HepG2 (cell line): ENCODE results near the gene MLANA. TPM values are rescaled to one million over a fixed set of nuclear protein-coding genes. Genes with fewer than 3 reads are reported as not detected.

Experiments
- BCL6 ChIP-seq: IDR thresholded peaks from 2 replicates; pipeline ENCODE4 v1.6.1; 2016; ENCODE audit warnings: missing genetic modification reagents, missing compliant biosample characterization
- EED ChIP-seq: sonication (generic); formaldehyde crosslinking; IDR thresholded peaks from 2 replicates; pipeline ENCODE4 v1.5.0; 2020; ENCODE audit warnings: mild to moderate bottlenecking, missing genetic modification reagents
- ETV5 ChIP-seq: IDR thresholded peaks from 2 replicates; pipeline ENCODE4 v1.6.1; 2018; ENCODE audit warnings: missing biosample characterization, missing genetic modification reagents, inconsistent platforms, borderline replicate concordance
- KDM2A ChIP-seq: sonication (generic); formaldehyde crosslinking; IDR thresholded peaks from 2 replicates; pipeline ENCODE4 v1.4.0; 2020; ENCODE audit warnings: low read depth, missing genetic modification reagents, borderline replicate concordance
- MBD4 ChIP-seq: IDR thresholded peaks from 2 replicates; pipeline ENCODE4 v1.6.1; 2012; ENCODE audit warnings: low read length, inconsistent platforms, borderline replicate concordance
- RXRA ChIP-seq: sonication (generic); formaldehyde crosslinking; IDR thresholded peaks from 2 replicates; pipeline ENCODE4 v1.5.1; 2020; ENCODE audit warnings: missing genetic modification reagents
- SKIL ChIP-seq: sonication (generic); formaldehyde crosslinking; IDR thresholded peaks from 2 replicates; pipeline ENCODE4 v1.8.0; 2022; ENCODE audit warnings: missing genetic modification reagents, mild to moderate bottlenecking, moderate library complexity, borderline replicate concordance
- SUZ12 ChIP-seq: fragments of 150-350 bp; IDR thresholded peaks from 2 replicates; pipeline ENCODE4 v1.6.1; 2014; ENCODE audit warnings: low read depth, low read length
- ZNF326 ChIP-seq: sonication (generic); formaldehyde crosslinking; IDR thresholded peaks from 2 replicates; pipeline ENCODE4 v1.4.0; 2020; ENCODE audit warnings: missing genetic modification reagents, borderline replicate concordance
- ZNF737 ChIP-seq: sonication (generic); formaldehyde crosslinking; IDR thresholded peaks from 2 replicates; pipeline ENCODE4 v1.5.0; 2020; ENCODE audit warnings: missing genetic modification reagents, mild to moderate bottlenecking, borderline replicate concordance
- polyA plus RNA-seq, 8 experiments: library from polyadenylated mRNA; depleted of rRNA in 3 of 8; stranded (reverse) in 7 of 8; unstranded in 1 of 8; fragments of >200 nt; fragmentation: Illumina TruSeq in 4 of 8; extraction: Trizol in 4 of 8; gene quantifications; 2 replicates each; pipeline versions ENCODE4 v1.2.1 to v1.2.3, GENCODE V29; 2011 to 2016; ENCODE audit warnings: low read depth in 4 of 8, missing spikeins in 1 of 8, mixed read lengths in 1 of 8; ENCODE audit not compliant: insufficient read depth in 1 of 8
- total RNA-seq, 5 experiments: library from RNA; depleted of rRNA; stranded (reverse); fragments of >200 nt; fragmentation: Illumina TruSeq; extraction: Trizol; gene quantifications; 2 replicates each; pipeline ENCODE4 v1.2.3, GENCODE V29; 2016; ENCODE audit warnings: low read depth in 1 of 5
- TF ChIP-seq, protein P1 (sequence below): sonication (generic); formaldehyde crosslinking; IDR thresholded peaks from 2 replicates; pipeline ENCODE4 v1.5.0; 2020; ENCODE audit warnings: mild to moderate bottlenecking, missing genetic modification reagents, borderline replicate concordance
- TF ChIP-seq, protein P2 (sequence below): sonication (generic); formaldehyde crosslinking; IDR thresholded peaks from 2 replicates; pipeline ENCODE4 v1.4.0; 2020; ENCODE audit warnings: missing genetic modification reagents
- TF ChIP-seq, protein P3 (sequence below): sonication (generic); formaldehyde crosslinking; IDR thresholded peaks from 2 replicates; pipeline ENCODE4 v1.4.0; 2020; ENCODE audit warnings: mild to moderate bottlenecking, missing genetic modification reagents
- TF ChIP-seq, protein P4 (sequence below): sonication (generic); formaldehyde crosslinking; IDR thresholded peaks from 2 replicates; pipeline ENCODE4 v1.8.0; 2022; ENCODE audit warnings: mild to moderate bottlenecking, missing genetic modification reagents, moderate library complexity
- TF ChIP-seq, protein P5 (sequence below): sonication (generic); formaldehyde crosslinking; IDR thresholded peaks from 2 replicates; pipeline ENCODE4 v1.5.1; 2020; ENCODE audit warnings: mild to moderate bottlenecking, missing genetic modification reagents

MLANA gene
- total and polyA plus RNA-seq, 2 of the 13 experiments (the other 11 are each of a cell fraction or from before 2014, with no cell fraction given), result 0.11 to 0.18 TPM

- TF ChIP-seq, protein P1, sequence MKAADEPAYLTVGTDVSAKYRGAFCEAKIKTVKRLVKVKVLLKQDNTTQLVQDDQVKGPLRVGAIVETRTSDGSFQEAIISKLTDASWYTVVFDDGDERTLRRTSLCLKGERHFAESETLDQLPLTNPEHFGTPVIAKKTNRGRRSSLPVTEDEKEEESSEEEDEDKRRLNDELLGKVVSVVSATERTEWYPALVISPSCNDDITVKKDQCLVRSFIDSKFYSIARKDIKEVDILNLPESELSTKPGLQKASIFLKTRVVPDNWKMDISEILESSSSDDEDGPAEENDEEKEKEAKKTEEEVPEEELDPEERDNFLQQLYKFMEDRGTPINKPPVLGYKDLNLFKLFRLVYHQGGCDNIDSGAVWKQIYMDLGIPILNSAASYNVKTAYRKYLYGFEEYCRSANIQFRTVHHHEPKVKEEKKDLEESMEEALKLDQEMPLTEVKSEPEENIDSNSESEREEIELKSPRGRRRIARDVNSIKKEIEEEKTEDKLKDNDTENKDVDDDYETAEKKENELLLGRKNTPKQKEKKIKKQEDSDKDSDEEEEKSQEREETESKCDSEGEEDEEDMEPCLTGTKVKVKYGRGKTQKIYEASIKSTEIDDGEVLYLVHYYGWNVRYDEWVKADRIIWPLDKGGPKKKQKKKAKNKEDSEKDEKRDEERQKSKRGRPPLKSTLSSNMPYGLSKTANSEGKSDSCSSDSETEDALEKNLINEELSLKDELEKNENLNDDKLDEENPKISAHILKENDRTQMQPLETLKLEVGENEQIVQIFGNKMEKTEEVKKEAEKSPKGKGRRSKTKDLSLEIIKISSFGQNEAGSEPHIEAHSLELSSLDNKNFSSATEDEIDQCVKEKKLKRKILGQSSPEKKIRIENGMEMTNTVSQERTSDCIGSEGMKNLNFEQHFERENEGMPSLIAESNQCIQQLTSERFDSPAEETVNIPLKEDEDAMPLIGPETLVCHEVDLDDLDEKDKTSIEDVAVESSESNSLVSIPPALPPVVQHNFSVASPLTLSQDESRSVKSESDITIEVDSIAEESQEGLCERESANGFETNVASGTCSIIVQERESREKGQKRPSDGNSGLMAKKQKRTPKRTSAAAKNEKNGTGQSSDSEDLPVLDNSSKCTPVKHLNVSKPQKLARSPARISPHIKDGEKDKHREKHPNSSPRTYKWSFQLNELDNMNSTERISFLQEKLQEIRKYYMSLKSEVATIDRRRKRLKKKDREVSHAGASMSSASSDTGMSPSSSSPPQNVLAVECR (CRISPR knock-in tag), result no peak; the same call in 1 of the 2 replicates
- TF ChIP-seq ZNF737 (CRISPR knock-in tag) (no peak), KDM2A (CRISPR knock-in tag) (peak; percentile 28; the same call in 1 of the 2 replicates), SKIL (CRISPR knock-in tag) (peak; percentile 74), SUZ12 (no peak), RXRA (CRISPR knock-in tag) (peak; percentile 83; the same call in 1 of the 2 replicates), EED (CRISPR knock-in tag) (no peak), MBD4 (no peak), BCL6 (peak; percentile 57), ETV5 (peak; percentile 22; the same call in 1 of the 2 replicates), ZNF326 (no peak)
- TF ChIP-seq, protein P2, sequence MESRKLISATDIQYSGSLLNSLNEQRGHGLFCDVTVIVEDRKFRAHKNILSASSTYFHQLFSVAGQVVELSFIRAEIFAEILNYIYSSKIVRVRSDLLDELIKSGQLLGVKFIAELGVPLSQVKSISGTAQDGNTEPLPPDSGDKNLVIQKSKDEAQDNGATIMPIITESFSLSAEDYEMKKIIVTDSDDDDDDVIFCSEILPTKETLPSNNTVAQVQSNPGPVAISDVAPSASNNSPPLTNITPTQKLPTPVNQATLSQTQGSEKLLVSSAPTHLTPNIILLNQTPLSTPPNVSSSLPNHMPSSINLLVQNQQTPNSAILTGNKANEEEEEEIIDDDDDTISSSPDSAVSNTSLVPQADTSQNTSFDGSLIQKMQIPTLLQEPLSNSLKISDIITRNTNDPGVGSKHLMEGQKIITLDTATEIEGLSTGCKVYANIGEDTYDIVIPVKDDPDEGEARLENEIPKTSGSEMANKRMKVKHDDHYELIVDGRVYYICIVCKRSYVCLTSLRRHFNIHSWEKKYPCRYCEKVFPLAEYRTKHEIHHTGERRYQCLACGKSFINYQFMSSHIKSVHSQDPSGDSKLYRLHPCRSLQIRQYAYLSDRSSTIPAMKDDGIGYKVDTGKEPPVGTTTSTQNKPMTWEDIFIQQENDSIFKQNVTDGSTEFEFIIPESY, result no peak
- TF ChIP-seq, protein P3, sequence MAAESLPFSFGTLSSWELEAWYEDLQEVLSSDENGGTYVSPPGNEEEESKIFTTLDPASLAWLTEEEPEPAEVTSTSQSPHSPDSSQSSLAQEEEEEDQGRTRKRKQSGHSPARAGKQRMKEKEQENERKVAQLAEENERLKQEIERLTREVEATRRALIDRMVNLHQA (CRISPR knock-in tag), result no peak
- TF ChIP-seq, protein P4, sequence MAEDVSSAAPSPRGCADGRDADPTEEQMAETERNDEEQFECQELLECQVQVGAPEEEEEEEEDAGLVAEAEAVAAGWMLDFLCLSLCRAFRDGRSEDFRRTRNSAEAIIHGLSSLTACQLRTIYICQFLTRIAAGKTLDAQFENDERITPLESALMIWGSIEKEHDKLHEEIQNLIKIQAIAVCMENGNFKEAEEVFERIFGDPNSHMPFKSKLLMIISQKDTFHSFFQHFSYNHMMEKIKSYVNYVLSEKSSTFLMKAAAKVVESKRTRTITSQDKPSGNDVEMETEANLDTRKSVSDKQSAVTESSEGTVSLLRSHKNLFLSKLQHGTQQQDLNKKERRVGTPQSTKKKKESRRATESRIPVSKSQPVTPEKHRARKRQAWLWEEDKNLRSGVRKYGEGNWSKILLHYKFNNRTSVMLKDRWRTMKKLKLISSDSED (CRISPR knock-in tag), result no peak
- TF ChIP-seq, protein P5, sequence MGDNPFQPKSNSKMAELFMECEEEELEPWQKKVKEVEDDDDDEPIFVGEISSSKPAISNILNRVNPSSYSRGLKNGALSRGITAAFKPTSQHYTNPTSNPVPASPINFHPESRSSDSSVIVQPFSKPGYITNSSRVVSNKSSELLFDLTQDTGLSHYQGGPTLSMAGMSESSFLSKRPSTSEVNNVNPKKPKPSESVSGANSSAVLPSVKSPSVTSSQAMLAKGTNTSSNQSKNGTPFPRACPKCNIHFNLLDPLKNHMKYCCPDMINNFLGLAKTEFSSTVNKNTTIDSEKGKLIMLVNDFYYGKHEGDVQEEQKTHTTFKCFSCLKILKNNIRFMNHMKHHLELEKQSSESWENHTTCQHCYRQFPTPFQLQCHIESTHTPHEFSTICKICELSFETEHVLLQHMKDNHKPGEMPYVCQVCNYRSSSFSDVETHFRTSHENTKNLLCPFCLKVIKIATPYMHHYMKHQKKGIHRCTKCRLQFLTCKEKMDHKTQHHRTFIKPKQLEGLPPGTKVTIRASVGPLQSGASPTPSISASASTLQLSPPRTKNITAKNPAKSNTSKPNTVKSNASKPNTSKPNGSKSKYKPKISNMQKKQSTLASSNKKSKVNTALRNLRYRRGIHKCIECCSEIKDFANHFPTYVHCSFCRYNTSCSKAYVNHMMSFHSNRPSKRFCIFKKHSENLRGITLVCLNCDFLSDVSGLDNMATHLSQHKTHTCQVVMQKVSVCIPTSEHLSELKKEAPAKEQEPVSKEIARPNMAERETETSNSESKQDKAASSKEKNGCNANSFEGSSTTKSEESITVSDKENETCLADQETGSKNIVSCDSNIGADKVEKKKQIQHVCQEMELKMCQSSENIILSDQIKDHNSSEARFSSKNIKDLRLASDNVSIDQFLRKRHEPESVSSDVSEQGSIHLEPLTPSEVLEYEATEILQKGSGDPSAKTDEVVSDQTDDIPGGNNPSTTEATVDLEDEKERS (CRISPR knock-in tag), result no peak
These were observed 3.0 kb downstream of the MLANA start (continued) for GRCh38 chr9:5893591-5894236.
